HK-2 (cell line): Measurements from ENCODE around the gene GARNL3.

Experiments used
- DNase-seq: peaks from one replicate; pipeline ENCODE4 v3.0.0-alpha.2; 2018; ENCODE audit not compliant: unreplicated experiment

The GARNL3 gene

GRCh38 chr9:127233550-127233949 is 31.0 kb upstream of the GARNL3 start:
- no peak for DNase-seq

DNA sequence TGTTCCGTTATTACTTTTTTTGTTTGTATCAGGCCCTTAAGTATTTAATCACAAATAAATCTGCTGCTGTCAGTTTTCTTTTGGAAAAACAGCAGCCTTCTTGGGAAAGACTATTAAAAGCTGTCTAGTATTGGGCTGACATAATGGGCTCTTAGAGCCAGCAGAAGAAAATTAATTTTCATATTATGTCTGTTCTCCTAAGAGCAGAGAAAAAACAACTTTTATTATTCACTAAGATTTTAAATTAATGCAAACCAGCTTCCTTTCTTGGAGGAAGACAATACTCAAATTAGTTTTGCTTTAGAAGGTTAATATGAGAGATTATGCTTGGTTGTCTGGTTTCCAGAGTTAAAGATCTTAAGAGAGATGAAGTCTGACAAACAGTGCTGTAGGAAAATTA is 30.6 kb upstream of the GARNL3 start:
- DNase-seq, result no peak

GRCh38 chr9:127237801-127238200 is 26.8 kb upstream of the GARNL3 start:
- no peak for DNase-seq

DNA sequence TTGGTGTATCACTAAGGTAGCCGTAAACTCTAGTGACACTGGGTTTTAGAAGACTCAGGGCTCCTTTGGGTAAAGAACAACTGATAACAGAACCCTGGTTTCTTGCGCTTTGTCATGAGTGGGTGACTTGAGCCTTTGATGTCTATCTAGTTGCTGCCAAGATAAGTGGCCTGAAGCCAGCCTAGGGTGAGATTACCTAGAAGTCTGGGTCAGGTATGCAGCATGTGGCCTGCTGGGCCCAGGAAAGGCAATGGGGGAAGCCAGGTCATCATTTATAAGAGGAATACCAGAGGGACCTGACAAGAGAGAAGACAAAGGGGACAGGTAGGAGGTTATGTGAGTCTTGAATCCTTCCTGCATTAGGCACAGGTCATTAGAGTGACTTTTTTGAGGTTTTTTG is 23.2 kb upstream of the GARNL3 start:
- no peak for DNase-seq

DNA sequence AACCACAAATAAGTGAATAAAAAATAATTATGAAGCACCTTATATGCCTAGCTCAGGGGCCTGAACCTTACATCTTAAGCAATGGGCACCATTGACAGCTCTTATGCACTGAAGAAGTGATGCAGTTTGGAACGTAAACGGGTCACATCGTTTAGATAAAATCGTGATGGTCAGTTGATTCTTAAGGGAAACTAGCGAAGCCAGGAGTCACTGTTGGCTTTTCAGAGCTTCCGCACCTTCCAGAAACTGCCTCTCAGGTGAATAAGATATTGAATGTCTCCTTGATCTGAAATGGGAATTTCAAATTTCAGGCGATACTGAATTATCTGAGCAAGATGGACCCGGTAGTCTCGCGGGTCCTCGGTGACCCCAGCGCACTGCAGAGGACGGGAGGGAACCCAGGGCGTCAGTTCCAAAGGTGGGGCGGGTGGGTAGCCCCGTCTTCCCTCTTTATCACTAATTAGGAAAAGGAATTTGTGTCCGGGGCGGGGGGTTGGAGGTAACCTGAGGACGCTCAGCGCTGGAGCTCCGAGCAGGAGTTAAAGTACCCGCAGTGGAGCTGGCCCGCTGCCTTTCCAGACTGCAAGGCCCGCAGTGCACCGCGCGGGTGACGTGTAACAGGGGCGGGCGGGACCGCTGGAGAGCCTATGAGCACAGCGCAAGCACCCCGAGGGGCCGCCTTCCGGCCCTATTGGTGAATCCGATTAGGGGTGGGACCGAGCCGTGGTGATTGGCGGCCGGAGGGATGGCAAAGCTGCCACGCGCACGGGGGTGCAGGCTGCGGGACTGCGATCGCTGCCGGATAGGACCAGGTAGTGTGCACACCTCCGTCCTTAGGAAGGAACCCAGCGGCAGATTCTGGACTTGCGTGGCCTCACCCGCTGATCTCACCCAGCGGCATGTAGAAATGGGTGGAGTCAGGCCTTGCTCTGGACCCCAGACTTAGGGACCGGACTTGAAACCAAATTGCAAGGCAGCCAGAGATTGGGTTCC is 19.7 kb upstream of the GARNL3 start:
- DNase-seq, result peak; percentile 93

DNA sequence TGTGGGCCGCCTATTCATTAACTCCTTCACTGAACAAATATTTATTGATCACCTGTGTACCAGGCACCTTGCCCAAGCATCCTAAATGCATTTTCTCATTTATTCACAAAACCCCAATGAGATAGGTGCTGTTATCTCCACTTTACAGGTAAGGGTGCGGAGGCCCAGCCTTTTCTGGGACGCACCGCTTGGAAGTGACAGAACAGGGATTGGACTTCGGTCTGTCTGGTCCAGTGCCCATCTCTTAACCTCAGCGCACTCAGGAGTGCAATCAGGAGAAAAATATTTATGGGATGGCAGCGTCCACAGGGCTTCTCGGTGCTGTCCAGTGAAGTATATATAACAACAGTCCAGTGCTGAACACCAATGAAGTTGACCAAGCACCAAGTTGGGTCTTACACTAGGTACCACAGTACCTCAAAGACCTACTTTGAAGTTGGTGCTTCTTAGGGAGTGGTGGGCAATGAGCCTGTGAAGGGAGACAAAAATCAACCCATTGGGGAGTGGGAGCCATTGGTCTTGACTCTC is 18.9 kb upstream of the GARNL3 start:
- no peak for DNase-seq

DNA sequence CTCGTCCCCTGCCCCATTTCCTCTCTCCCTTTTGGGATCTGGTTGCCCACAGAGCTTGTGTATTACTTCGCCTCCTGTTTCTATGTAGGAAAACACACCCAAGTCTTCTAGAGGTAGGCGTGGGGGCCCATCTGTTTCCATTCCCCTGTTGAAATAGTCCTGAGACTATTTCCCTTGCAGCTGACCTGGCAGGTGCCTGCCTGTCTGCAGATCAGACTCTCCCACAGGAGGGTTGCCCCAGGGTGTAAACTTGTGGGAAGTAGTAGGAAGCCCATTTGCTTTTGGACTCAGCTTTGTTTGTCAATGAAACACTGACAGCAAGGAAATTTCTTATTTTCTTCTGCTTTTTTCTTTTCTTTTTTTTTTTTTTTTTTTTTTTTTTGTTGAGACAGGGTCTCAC is 16.3 kb upstream of the GARNL3 start:
- DNase-seq, result no peak

DNA sequence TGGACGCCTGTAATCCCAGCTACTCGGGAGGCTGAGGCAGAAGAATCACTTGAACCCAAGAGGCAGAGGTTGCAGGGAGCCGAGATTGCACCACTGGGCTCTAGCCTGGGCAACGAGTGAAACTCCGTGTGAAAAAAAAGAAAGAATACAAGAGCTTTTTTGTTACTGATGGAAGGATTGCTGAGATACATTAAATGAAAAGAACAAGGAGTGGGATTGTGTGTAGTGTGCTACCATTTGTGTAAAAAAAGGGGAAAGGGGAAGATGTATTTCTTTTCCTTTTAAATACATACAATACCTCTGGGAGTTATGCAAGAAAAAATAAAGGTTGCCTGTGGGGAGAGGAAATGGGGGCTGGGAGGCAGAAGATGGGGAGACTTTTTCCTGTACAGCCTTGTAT is 14.7 kb upstream of the GARNL3 start:
- no peak for DNase-seq

GRCh38 chr9:127250896-127251391 is 13.6 kb upstream of the GARNL3 start:
- no peak for DNase-seq

- no peak for DNase-seq
These were observed 11.9 kb upstream of the GARNL3 start for GRCh38 chr9:127252410-127253318.

- DNase-seq, result no peak
These were observed 11.1 kb upstream of the GARNL3 start for GRCh38 chr9:127253446-127253845.

- DNase-seq, result no peak
These were observed 8.9 kb upstream of the GARNL3 start for GRCh38 chr9:127255692-127256091.

DNA sequence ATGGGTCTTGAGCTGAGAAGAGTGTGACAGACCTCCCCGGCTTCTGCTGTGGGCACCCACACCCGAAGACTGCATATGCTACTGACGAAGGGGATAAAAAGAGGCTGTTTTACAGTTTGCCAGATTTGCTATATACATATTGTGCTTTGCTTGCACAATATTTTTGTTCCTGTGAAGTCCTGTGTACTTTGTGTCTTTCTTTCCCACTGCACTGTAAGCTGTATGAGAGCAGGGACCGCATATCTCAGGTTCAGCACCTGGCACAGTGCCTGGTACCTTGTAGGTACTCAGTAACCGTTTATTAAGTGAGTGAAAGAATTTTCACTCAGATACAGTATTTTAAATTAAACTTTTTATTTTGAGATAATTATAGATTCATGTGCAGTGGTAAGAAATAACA is 8.2 kb upstream of the GARNL3 start:
- DNase-seq, result no peak

DNA sequence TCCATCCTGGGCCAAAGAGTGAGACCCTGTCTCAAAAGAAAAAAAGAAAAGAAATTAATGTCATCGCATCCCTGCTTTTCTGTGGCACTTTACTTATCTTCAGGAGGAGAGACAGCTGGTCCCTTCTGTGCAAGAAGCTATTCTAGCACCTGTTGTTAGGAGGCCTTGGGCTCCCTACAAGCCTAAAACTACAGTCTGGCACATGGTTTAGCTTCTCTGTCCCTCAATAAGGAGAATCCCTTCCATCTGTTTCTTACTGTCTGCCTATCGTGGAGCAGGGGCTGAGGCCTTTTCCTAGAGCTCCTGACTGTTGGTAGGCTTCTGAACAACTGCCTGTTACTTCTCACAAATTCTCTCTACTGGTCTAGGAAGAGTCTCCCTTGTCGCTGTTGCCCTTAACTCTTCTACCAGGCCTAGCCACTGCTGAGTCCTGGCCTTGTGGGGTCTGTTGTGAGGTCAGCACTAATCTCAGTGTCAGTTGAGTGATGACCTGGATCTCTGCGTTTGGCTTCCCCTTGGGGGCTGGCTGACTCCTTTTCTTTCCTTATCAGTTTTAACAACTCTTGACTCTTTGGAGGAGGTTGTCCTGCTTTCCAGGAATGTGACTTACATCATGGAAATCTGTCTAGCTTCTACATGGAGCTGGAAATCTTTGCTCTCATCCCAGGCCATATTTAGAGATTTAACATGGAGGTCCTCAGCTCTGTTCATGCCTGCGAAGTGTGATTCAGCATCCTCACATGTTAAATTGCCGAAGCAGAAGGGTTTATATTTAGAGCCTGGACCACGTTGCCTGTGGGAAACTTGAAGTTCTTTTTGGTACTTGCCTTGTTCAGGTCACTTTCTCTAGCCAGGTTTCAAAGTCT is 5.7 kb upstream of the GARNL3 start:
- DNase-seq, result no peak

DNA sequence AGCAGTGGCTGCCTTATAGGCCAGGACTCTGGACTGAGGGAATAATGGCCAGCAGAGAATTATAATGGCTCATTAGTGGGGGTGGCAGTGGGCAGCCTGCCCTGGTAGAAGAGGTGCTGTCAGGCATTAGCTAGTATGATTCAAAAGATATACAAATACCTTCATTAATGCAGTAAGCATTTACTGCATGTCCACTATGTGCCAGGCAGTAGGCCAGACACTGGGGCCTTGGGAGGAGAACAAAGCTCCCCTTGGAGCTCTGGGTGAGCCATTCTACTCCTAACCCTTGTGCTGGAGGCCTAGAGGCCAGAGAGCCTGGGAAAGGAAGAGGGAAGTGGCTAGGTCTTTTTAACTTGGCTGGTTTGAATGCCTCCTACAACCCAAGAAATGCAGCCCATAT is 2.0 kb upstream of the GARNL3 start:
- no peak for DNase-seq

- DNase-seq, result no peak
These were observed 1.3 kb upstream of the GARNL3 start for GRCh38 chr9:127263237-127263636.

GRCh38 chr9:127263664-127264063 is 910 bp upstream of the GARNL3 start:
- no peak for DNase-seq

- DNase-seq, result no peak
These were observed 3.4 kb downstream of the GARNL3 start for GRCh38 chr9:127267793-127268525.

DNA sequence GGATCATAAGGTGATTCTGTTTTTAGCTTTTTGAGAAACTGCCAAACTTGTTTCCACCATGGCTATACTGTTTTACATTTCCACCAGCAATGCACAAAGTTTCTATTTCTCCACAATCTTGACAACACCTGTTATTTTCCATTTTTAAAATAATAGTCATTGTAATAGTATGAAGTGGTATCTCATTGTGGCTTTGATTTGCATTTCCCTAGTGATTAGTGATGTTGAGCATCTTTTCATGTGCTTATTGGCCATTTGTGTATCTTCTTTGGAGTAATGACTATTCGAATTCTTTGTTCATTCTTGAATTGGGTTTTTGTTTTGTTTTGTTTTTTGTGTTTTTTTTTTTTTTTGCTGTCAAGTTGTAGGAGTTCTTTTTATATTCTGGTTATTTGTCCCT is 4.9 kb downstream of the GARNL3 start:
- DNase-seq, result no peak

GRCh38 chr9:127273326-127273725 is 8.8 kb downstream of the GARNL3 start:
- DNase-seq, result no peak

DNA sequence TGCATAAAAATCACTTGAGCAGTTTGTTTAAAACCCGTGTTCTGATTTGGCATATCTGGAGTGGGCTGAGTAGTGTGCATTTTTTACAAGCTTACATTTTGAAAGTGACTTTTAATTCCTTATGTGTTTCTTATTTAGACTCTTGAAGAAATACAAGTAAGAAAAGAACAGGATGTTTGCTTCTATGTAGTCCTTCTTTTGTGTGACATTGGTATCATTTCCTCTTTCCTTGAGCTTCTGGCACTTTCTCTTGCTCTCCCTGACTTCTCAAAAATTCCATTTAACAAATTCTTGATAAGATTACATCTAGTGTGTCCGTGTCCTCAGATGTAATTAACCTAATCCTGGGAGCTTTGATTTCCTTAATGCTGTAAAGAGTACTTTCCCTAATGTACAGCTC is 12.5 kb downstream of the GARNL3 start:
- DNase-seq, result no peak
